Measurements from ENCODE around the gene APOBEC3G.

Gene APOBEC3G

DNA sequence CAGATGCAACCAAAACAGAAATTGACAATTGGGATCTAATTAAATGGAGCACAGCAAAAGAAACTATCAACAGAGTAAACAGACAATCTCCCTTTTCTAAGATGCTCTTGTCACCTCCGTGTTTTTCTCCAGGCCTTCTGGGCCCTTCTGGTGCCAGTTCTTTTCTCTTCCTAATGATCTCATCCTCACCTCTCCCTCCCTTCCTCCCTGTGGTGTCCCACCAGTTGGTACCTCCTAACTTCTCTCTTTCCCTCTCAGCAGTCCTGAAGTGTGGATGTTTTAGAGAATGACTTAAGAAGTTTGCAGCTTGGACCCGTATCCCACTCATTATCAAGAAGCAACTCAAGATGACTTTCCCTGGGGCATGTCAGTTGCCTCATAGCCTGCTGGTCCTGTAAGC is 26.4 kb downstream of the APOBEC3G start:
- no peak overlapping the region for H3K27ac ChIP-seq (replicated peaks; ENCODE audit: low read length)
- no peak overlapping the region for H3K14ac ChIP-seq (ENCODE audit: low read length)
- no peak overlapping the region for H3K18ac ChIP-seq (ENCODE audit: low read length)
- no peak for DNase-seq (ENCODE audit: low spot score)
- no CpG with 5 or more reads among the region's 2 CpGs for WGBS, 2 donors (ENCODE audit: extremely low coverage in 2 of 2, insufficient read length in 2 of 2, insufficient replicate concordance in 1 of 2)
- no peak overlapping the region for H3K4me3 ChIP-seq (ENCODE audit: low read length in 2 of 2)
- H3K23ac ChIP-seq (ENCODE audit: low read depth, low read length, poor library complexity), result no peak overlapping the region
- H2BK5ac ChIP-seq (ENCODE audit: low read length), result no peak overlapping the region
- no peak overlapping the region for H2BK12ac ChIP-seq (ENCODE audit: low read length)
- no peak overlapping the region for H4K8ac ChIP-seq (ENCODE audit: low read depth, low read length)
- no peak overlapping the region for H2BK15ac ChIP-seq (ENCODE audit: low read length)
- no peak overlapping the region for H2AFZ ChIP-seq (ENCODE audit: low read length)
- H4K91ac ChIP-seq (ENCODE audit: low read depth, low read length, poor library complexity), result no peak overlapping the region
- no peaks in the 10 kb centered on the region for H3K9me3 ChIP-seq (replicated peaks in 1 of 2; ENCODE audit: control insufficient read depth in 2 of 2, insufficient read depth in 1 of 2, low read depth in 1 of 2, low read length in 2 of 2)
- no peaks in the 10 kb centered on the region for H3K79me1 ChIP-seq (ENCODE audit: low read depth, low read length)
- no peaks in the 10 kb centered on the region for H3K36me3 ChIP-seq (replicated peaks in 1 of 2; ENCODE audit: control insufficient read depth in 2 of 2, insufficient read depth in 2 of 2, low read length in 2 of 2)
- peaks cover 0 to 5% (median 0%) of the 10 kb centered on the region in 3 experiments for H3K27me3 ChIP-seq (ENCODE audit: control insufficient read depth in 3 of 3, insufficient read depth in 3 of 3, low read depth in 1 of 3, low read length in 3 of 3)
- no peak overlapping the region for H3K9ac ChIP-seq (ENCODE audit: low read depth, low read length, poor library complexity)
- H3K4me2 ChIP-seq (ENCODE audit: insufficient read depth, low read length, poor library complexity, severe bottlenecking), result no peak overlapping the region
- no peak overlapping the region for H2BK120ac ChIP-seq (ENCODE audit: low read depth, low read length)
- H2AK5ac ChIP-seq (ENCODE audit: low read depth, low read length), result no peak overlapping the region
- no peak overlapping the region for H3K4ac ChIP-seq (ENCODE audit: low read length)
- H3K4me1 ChIP-seq (ENCODE audit: control insufficient read depth in 2 of 2, insufficient read depth in 1 of 2, low read depth in 1 of 2, low read length in 2 of 2), result peaks cover 0 to 6% of the 10 kb centered on the region in 2 donors

DNA sequence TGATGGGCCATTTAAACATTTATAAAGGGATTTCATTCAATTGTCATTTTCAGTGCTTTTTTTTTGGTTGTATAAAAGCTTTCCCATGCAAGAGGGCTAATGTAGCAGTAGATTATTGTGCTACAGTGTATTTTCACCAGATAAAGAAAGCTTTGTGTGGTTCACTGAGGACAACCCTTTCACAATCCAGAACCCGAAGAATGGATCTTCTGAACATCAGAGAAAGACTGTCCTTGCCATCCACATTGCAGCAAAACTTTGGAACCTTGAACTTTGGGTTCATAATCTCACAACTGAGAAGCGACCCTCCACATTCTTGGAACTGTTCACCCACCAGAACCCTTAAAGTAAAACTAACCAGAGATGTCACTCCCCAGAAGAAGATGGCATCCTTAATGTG is 29.3 kb downstream of the APOBEC3G start:
- no peak overlapping the region for H3K27ac ChIP-seq (replicated peaks; ENCODE audit: low read length)
- no peaks in the 10 kb centered on the region for H3K27me3 ChIP-seq (ENCODE audit: control insufficient read depth in 3 of 3, insufficient read depth in 3 of 3, low read depth in 1 of 3, low read length in 3 of 3)
- no peak overlapping the region for H3K14ac ChIP-seq (ENCODE audit: low read length)
- no peak overlapping the region for H4K8ac ChIP-seq (ENCODE audit: low read depth, low read length)
- H3K18ac ChIP-seq (ENCODE audit: low read length), result no peak overlapping the region
- no peak overlapping the region for H2AK5ac ChIP-seq (ENCODE audit: low read depth, low read length)
- no peaks in the 10 kb centered on the region for H3K79me1 ChIP-seq (ENCODE audit: low read depth, low read length)
- H2BK5ac ChIP-seq (ENCODE audit: low read length), result no peak overlapping the region
- no CpG with 5 or more reads among the region's 2 CpGs for WGBS, 2 donors (ENCODE audit: extremely low coverage in 2 of 2, insufficient read length in 2 of 2, insufficient replicate concordance in 1 of 2)
- H2BK12ac ChIP-seq (ENCODE audit: low read length), result no peak overlapping the region
- H3K4me3 ChIP-seq (ENCODE audit: low read length in 2 of 2), result no peak overlapping the region
- H3K4ac ChIP-seq (ENCODE audit: low read length), result no peak overlapping the region
- no peak overlapping the region for H3K4me2 ChIP-seq (ENCODE audit: insufficient read depth, low read length, poor library complexity, severe bottlenecking)
- H3K9me3 ChIP-seq (replicated peaks in 1 of 2; ENCODE audit: control insufficient read depth in 2 of 2, insufficient read depth in 1 of 2, low read depth in 1 of 2, low read length in 2 of 2), result no peaks in the 10 kb centered on the region
- no peak for DNase-seq (ENCODE audit: low spot score)
- no peak overlapping the region for H4K91ac ChIP-seq (ENCODE audit: low read depth, low read length, poor library complexity)
- H2AFZ ChIP-seq (ENCODE audit: low read length), result no peak overlapping the region
- H3K4me1 ChIP-seq (ENCODE audit: control insufficient read depth in 2 of 2, insufficient read depth in 1 of 2, low read depth in 1 of 2, low read length in 2 of 2), result peaks cover 5 to 6% of the 10 kb centered on the region in 2 donors
- H3K36me3 ChIP-seq (replicated peaks in 1 of 2; ENCODE audit: control insufficient read depth in 2 of 2, insufficient read depth in 2 of 2, low read length in 2 of 2), result no peaks in the 10 kb centered on the region
- H2BK120ac ChIP-seq (ENCODE audit: low read depth, low read length), result no peak overlapping the region
- no peak overlapping the region for H3K9ac ChIP-seq (ENCODE audit: low read depth, low read length, poor library complexity)
- H3K23ac ChIP-seq (ENCODE audit: low read depth, low read length, poor library complexity), result no peak overlapping the region
- H2BK15ac ChIP-seq (ENCODE audit: low read length), result no peak overlapping the region

DNA sequence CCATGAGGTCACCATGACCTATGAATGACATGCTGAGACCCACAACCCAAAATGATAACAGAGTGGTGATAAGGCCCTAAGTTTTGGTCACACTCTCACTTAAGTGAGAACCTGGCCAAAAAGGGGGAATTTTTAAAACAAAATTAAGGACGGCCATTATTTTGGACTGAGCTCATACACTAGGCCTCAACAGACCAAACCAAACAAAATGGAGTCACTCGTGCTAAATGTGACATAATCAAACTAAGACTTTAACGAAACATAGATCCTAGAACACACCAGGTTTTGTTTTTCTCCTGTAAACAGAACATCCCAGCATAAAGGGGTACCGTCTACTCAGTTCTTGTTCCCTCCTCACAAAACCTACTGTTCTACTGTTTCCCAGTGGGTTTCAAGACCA is 31.4 kb downstream of the APOBEC3G start:
- H3K14ac ChIP-seq (ENCODE audit: low read length), result no peak overlapping the region
- no peak overlapping the region for H3K27ac ChIP-seq (replicated peaks; ENCODE audit: low read length)
- DNase-seq (ENCODE audit: low spot score), result no peak
- H2BK15ac ChIP-seq (ENCODE audit: low read length), result no peak overlapping the region
- no peak overlapping the region for H3K23ac ChIP-seq (ENCODE audit: low read depth, low read length, poor library complexity)
- no peak overlapping the region for H4K91ac ChIP-seq (ENCODE audit: low read depth, low read length, poor library complexity)
- H3K4me2 ChIP-seq (ENCODE audit: insufficient read depth, low read length, poor library complexity, severe bottlenecking), result no peak overlapping the region
- H3K9ac ChIP-seq (ENCODE audit: low read depth, low read length, poor library complexity), result no peak overlapping the region
- peaks cover 0 to 2% (median 0%) of the 10 kb centered on the region in 3 experiments for H3K27me3 ChIP-seq (ENCODE audit: control insufficient read depth in 3 of 3, insufficient read depth in 3 of 3, low read depth in 1 of 3, low read length in 3 of 3)
- no peak overlapping the region for H3K18ac ChIP-seq (ENCODE audit: low read length)
- H3K9me3 ChIP-seq (replicated peaks in 1 of 2; ENCODE audit: control insufficient read depth in 2 of 2, insufficient read depth in 1 of 2, low read depth in 1 of 2, low read length in 2 of 2), result no peaks in the 10 kb centered on the region
- H3K79me1 ChIP-seq (ENCODE audit: low read depth, low read length), result no peaks in the 10 kb centered on the region
- H2BK120ac ChIP-seq (ENCODE audit: low read depth, low read length), result no peak overlapping the region
- no CpG with 5 or more reads among the region's 4 CpGs for WGBS, 2 donors (ENCODE audit: extremely low coverage in 2 of 2, insufficient read length in 2 of 2, insufficient replicate concordance in 1 of 2)
- H3K4me3 ChIP-seq (ENCODE audit: low read length in 2 of 2), result no peak overlapping the region
- no peak overlapping the region for H2BK5ac ChIP-seq (ENCODE audit: low read length)
- H2AK5ac ChIP-seq (ENCODE audit: low read depth, low read length), result no peak overlapping the region
- no peaks in the 10 kb centered on the region for H3K36me3 ChIP-seq (replicated peaks in 1 of 2; ENCODE audit: control insufficient read depth in 2 of 2, insufficient read depth in 2 of 2, low read length in 2 of 2)
- peaks cover 5 to 6% of the 10 kb centered on the region in 2 donors for H3K4me1 ChIP-seq (ENCODE audit: control insufficient read depth in 2 of 2, insufficient read depth in 1 of 2, low read depth in 1 of 2, low read length in 2 of 2)
- H2AFZ ChIP-seq (ENCODE audit: low read length), result no peak overlapping the region
- no peak overlapping the region for H2BK12ac ChIP-seq (ENCODE audit: low read length)
- H4K8ac ChIP-seq (ENCODE audit: low read depth, low read length), result no peak overlapping the region
- no peak overlapping the region for H3K4ac ChIP-seq (ENCODE audit: low read length)

DNA sequence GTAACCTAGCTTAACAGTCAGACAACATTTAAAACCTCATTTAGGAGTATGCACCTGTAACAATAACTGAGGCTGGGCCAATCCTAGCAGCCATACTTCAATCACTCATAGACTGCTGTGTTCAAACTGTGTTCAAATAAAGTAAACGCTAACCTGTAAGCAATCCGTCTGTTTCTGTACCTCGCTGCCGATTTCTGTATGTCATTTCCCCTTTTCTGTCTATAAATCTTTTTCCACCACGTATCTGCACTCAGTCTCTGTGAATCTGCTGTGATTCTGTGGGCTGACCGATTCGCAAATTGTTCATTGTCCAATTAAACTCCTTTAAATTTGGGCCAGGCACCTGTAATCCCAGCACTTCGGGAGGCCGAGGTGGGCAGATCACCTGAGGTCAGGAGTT is 32.3 kb downstream of the APOBEC3G start:
- H3K4me2 ChIP-seq (ENCODE audit: insufficient read depth, low read length, poor library complexity, severe bottlenecking), result no peak overlapping the region
- H3K4ac ChIP-seq (ENCODE audit: low read length), result no peak overlapping the region
- peaks cover 6 to 7% of the 10 kb centered on the region in 2 donors for H3K4me1 ChIP-seq (ENCODE audit: control insufficient read depth in 2 of 2, insufficient read depth in 1 of 2, low read depth in 1 of 2, low read length in 2 of 2)
- no peak overlapping the region for H3K4me3 ChIP-seq (ENCODE audit: low read length in 2 of 2)
- H2BK120ac ChIP-seq (ENCODE audit: low read depth, low read length), result no peak overlapping the region
- no peaks in the 10 kb centered on the region for H3K36me3 ChIP-seq (replicated peaks in 1 of 2; ENCODE audit: control insufficient read depth in 2 of 2, insufficient read depth in 2 of 2, low read length in 2 of 2)
- no peak overlapping the region for H3K23ac ChIP-seq (ENCODE audit: low read depth, low read length, poor library complexity)
- H2BK15ac ChIP-seq (ENCODE audit: low read length), result no peak overlapping the region
- H3K9ac ChIP-seq (ENCODE audit: low read depth, low read length, poor library complexity), result no peak overlapping the region
- no peak overlapping the region for H3K18ac ChIP-seq (ENCODE audit: low read length)
- H4K8ac ChIP-seq (ENCODE audit: low read depth, low read length), result no peak overlapping the region
- no peak for DNase-seq (ENCODE audit: low spot score)
- H2AK5ac ChIP-seq (ENCODE audit: low read depth, low read length), result no peak overlapping the region
- no peak overlapping the region for H2BK5ac ChIP-seq (ENCODE audit: low read length)
- no peaks in the 10 kb centered on the region for H3K79me1 ChIP-seq (ENCODE audit: low read depth, low read length)
- no peak overlapping the region for H3K14ac ChIP-seq (ENCODE audit: low read length)
- H3K27ac ChIP-seq (replicated peaks; ENCODE audit: low read length), result no peak overlapping the region
- H3K9me3 ChIP-seq (replicated peaks in 1 of 2; ENCODE audit: control insufficient read depth in 2 of 2, insufficient read depth in 1 of 2, low read depth in 1 of 2, low read length in 2 of 2), result no peaks in the 10 kb centered on the region
- H2BK12ac ChIP-seq (ENCODE audit: low read length), result no peak overlapping the region
- WGBS, 2 donors (ENCODE audit: extremely low coverage in 2 of 2, insufficient read length in 2 of 2, insufficient replicate concordance in 1 of 2), result no CpG with 5 or more reads among the region's 9 CpGs
- H4K91ac ChIP-seq (ENCODE audit: low read depth, low read length, poor library complexity), result no peak overlapping the region
- no peak overlapping the region for H2AFZ ChIP-seq (ENCODE audit: low read length)
- peaks cover 0 to 11% (median 0%) of the 10 kb centered on the region in 3 experiments for H3K27me3 ChIP-seq (ENCODE audit: control insufficient read depth in 3 of 3, insufficient read depth in 3 of 3, low read depth in 1 of 3, low read length in 3 of 3)
